DND-41 (cell line): ENCODE results near the gene LSP1.
"Not testable (repeated sequence)": the region's sequence is repeated elsewhere in the genome, so short reads cannot be mapped to it uniquely, and the experiment has no call there.

Experiments
- ATAC-seq: fragments of 200-7000 bp; cut with Tn5 transposase; 3 replicates; pipeline ENCODE4 v1.9.1; 2021; ENCODE audit warnings: low read depth; ENCODE audit not compliant: insufficient read depth
- DNase-seq: peaks from one replicate; pipeline ENCODE4 v3.0.0-alpha.2; 2020
- H2AFZ ChIP-seq: 2 replicates; pipeline ENCODE4 v1.6.0; 2012; ENCODE audit warnings: low read depth, low read length
- H3K27ac ChIP-seq: 2 replicates; pipeline ENCODE4 v1.5.1; 2012; ENCODE audit warnings: low read length, inconsistent platforms
- H3K27me3 ChIP-seq: fragments of 200-600 bp; sonication (generic); 2 replicates; pipeline ENCODE4 v1.6.0; 2012; ENCODE audit warnings: low read length, mild to moderate bottlenecking, inconsistent platforms; ENCODE audit not compliant: insufficient read depth, poor library complexity
- H3K36me3 ChIP-seq: 2 replicates; pipeline ENCODE4 v1.5.1; 2012; ENCODE audit warnings: low read length, inconsistent platforms; ENCODE audit not compliant: insufficient read depth
- H3K4me1 ChIP-seq: 2 replicates; pipeline ENCODE4 v1.5.1; 2012; ENCODE audit warnings: mild to moderate bottlenecking, low read length; ENCODE audit not compliant: insufficient read depth
- H3K4me2 ChIP-seq: 2 replicates; pipeline ENCODE4 v1.6.0; 2012; ENCODE audit warnings: mild to moderate bottlenecking, moderate library complexity, low read length, inconsistent platforms; ENCODE audit not compliant: insufficient read depth
- H3K4me3 ChIP-seq, 2 experiments: fragments of 200-600 bp in 1 of 2; shearing (Covaris generic) in 1 of 2; 2 replicates each; pipeline ENCODE4 v1.5.1; 2012 to 2016; ENCODE audit warnings: inconsistent platforms in 2 of 2, low read length in 2 of 2, mild to moderate bottlenecking in 2 of 2, low read depth in 1 of 2, moderate library complexity in 1 of 2
- H3K79me2 ChIP-seq: 2 replicates; pipeline ENCODE4 v1.6.0; 2012; ENCODE audit warnings: low read length, inconsistent platforms; ENCODE audit not compliant: insufficient read depth
- H3K9ac ChIP-seq: 2 replicates; pipeline ENCODE4 v1.6.0; 2012; ENCODE audit warnings: low read depth, mild to moderate bottlenecking, inconsistent platforms, low read length, moderate library complexity
- H3K9me3 ChIP-seq: 2 replicates; pipeline ENCODE4 v1.5.1; 2012; ENCODE audit warnings: low read length, moderate library complexity, mild to moderate bottlenecking, inconsistent platforms; ENCODE audit not compliant: insufficient read depth, severe bottlenecking
- H4K20me1 ChIP-seq: 2 replicates; pipeline ENCODE4 v1.6.0; 2012; ENCODE audit warnings: low read length; ENCODE audit not compliant: insufficient read depth
- EZH2 ChIP-seq: IDR thresholded peaks from 3 replicates; pipeline ENCODE4 v1.6.1; 2012; ENCODE audit warnings: borderline replicate concordance, low read depth, mild to moderate bottlenecking, moderate library complexity, low read length, inconsistent platforms; ENCODE audit not compliant: severe bottlenecking
- TF ChIP-seq, protein P1 (sequence below): IDR thresholded peaks from 2 replicates; pipeline ENCODE4 v1.5.1; 2012; ENCODE audit warnings: borderline replicate concordance, low read length, moderate library complexity, mild to moderate bottlenecking; ENCODE audit not compliant: poor library complexity, severe bottlenecking; ENCODE audit errors: extremely low read depth

The LSP1 gene

GRCh38 chr11:1852877-1853276 is at the start of gene LSP1:
Gene LSP1 (plus strand): TSS chr11:1853084. CDS start chr11:1853145, 61 bp downstream.
- H3K79me2 ChIP-seq, result peaks cover 4% of the 10 kb centered on the region; the same call in 1 of the 2 replicates
- ATAC-seq, result peak; percentile 86
- peak within 1 kb of the TSS in 1 of 2 experiments; percentile 56; a peak in 2 of 4 replicates for H3K4me3 ChIP-seq
- H2AFZ ChIP-seq, result peak within 1 kb of the TSS; percentile 56
- peak within 1 kb of the TSS; percentile 62 for H3K9ac ChIP-seq
- no peaks in the 10 kb centered on the region for H3K27me3 ChIP-seq
- H3K27ac ChIP-seq, result peak within 1 kb of the TSS; percentile 71
- no peaks in the 10 kb centered on the region for H3K9me3 ChIP-seq
- peaks cover 24% of the 10 kb centered on the region for H3K4me1 ChIP-seq
- peak within 1 kb of the TSS; percentile 61 for H3K4me2 ChIP-seq
- no peaks in the 10 kb centered on the region; the same call in 1 of the 2 replicates for H3K36me3 ChIP-seq
- TF ChIP-seq, protein P1, sequence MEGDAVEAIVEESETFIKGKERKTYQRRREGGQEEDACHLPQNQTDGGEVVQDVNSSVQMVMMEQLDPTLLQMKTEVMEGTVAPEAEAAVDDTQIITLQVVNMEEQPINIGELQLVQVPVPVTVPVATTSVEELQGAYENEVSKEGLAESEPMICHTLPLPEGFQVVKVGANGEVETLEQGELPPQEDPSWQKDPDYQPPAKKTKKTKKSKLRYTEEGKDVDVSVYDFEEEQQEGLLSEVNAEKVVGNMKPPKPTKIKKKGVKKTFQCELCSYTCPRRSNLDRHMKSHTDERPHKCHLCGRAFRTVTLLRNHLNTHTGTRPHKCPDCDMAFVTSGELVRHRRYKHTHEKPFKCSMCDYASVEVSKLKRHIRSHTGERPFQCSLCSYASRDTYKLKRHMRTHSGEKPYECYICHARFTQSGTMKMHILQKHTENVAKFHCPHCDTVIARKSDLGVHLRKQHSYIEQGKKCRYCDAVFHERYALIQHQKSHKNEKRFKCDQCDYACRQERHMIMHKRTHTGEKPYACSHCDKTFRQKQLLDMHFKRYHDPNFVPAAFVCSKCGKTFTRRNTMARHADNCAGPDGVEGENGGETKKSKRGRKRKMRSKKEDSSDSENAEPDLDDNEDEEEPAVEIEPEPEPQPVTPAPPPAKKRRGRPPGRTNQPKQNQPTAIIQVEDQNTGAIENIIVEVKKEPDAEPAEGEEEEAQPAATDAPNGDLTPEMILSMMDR, result no peak
- H4K20me1 ChIP-seq, result peaks cover 3% of the 10 kb centered on the region; the same call in 1 of the 2 replicates
- peak; percentile 79 for DNase-seq

DNA sequence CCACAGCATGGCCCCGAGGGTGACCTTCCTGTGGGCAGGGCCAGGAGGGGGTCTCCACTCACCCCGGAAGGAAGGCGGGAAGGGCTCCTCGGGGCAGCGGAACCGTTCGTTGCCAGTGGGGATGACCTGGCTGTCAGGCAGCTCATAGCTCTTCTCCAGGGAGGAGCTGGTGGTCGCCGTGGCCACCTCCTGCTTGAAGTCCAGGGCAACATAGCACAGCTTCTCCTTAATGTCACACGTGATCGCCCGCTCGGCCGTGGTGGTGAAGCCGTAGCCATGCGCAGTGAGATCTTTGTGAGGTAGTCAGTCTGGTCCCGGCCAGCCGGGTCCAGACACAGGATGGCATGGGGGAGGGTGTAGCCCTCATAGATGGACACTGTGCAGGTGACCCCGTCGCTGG is 49.6 kb upstream of the LSP1 start:
- no peak overlapping the region for H3K4me2 ChIP-seq
- no peaks in the 10 kb centered on the region for H3K27me3 ChIP-seq
- no peak for DNase-seq
- H3K4me3 ChIP-seq, result no peak overlapping the region
- no peaks in the 10 kb centered on the region for H3K79me2 ChIP-seq
- no peaks in the 10 kb centered on the region for H3K9me3 ChIP-seq
- no peak overlapping the region for H3K9ac ChIP-seq
- no peak overlapping the region for H2AFZ ChIP-seq
- TF ChIP-seq, protein P1, result no peak
- no peaks in the 10 kb centered on the region for H3K4me1 ChIP-seq
- no peak overlapping the region for H3K27ac ChIP-seq
- H4K20me1 ChIP-seq, result no peaks in the 10 kb centered on the region
- ATAC-seq, result no peak
- H3K36me3 ChIP-seq, result no peaks in the 10 kb centered on the region

DNA sequence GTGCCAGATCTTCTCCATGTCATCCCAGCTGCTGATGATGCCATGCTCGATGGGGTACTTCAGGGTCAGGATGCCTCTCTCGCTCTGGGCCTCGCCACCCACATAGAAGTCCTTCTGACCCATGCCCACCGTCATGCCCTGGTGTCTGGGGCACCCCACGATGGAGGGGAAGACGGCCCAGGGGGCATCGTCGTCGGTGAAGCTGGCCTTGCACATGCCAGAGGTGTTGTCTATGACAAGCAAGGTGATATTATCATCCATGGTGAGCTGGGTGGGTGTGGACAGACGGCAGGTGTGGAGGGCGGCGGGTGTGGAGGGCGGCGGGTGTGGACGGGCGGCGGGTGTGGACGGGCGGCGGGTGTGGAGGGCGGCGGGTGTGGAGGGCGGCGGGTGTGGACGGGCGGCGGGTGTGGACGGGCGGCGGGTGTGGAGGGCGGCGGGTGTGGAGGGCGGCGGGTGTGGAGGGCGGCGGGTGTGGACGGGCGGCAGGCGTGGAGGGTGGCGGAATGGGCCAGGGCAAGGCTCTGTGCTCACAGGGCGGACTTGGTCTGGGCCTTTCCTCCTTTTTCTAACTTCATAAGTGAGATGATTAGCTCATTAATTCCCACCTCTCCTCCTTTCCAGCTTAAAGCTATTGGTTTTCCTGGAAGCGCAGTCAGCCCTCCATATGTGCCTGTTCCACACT is 48.9 kb upstream of the LSP1 start:
- not testable (repeated sequence) for H3K4me3 ChIP-seq, H3K27me3 ChIP-seq, H2AFZ ChIP-seq

GRCh38 chr11:1805525-1805924 is 47.4 kb upstream of the LSP1 start:
- Histone ChIP-seq H3K79me2 (no peaks in the 10 kb centered on the region), H3K9me3 (no peaks in the 10 kb centered on the region), H4K20me1 (no peaks in the 10 kb centered on the region), H3K9ac (no peak overlapping the region), H2AFZ (no peak overlapping the region), H3K4me2 (no peak overlapping the region), H3K27ac (no peak overlapping the region), H3K4me1 (no peaks in the 10 kb centered on the region), H3K27me3 (no peaks in the 10 kb centered on the region), H3K36me3 (no peaks in the 10 kb centered on the region), H3K4me3 (no peak overlapping the region)
- ATAC-seq, result no peak
- TF ChIP-seq EZH2, result no peak
- TF ChIP-seq, protein P1, result no peak
- DNase-seq, result no peak

More for the DNA sequence above, 48.9 kb upstream of the LSP1 start:
- not testable (repeated sequence) for H3K9ac ChIP-seq, H3K9me3 ChIP-seq, H3K36me3 ChIP-seq, H3K4me1 ChIP-seq, H4K20me1 ChIP-seq, H3K79me2 ChIP-seq, DNase-seq, H3K4me2 ChIP-seq, ATAC-seq, H3K27ac ChIP-seq
